C4-2B (cell line): ENCODE measurements around the gene SLC34A1.

ENCODE experiments used
- CTCF ChIP-seq: fragments of 450-650 bp; conservative IDR thresholded peaks from 2 replicates; pipeline ENCODE4 v1.5.1; 2017; ENCODE audit warnings: mild to moderate bottlenecking
- ZFX ChIP-seq: fragments of 450-650 bp; IDR thresholded peaks from 2 replicates; pipeline ENCODE4 v1.6.1; 2017

GRCh38 chr5:177425801-177426565 is 41.7 kb downstream of the SLC34A1 start:
- TF ChIP-seq CTCF (no peak), ZFX (no peak)
